CD4-positive, alpha-beta T cell (primary cell): ENCODE measurements around the gene ADCYAP1R1. TPM values are rescaled to one million over a fixed set of nuclear protein-coding genes. Genes with fewer than 3 reads are reported as not detected.

ENCODE experiments used
- ATAC-seq: fragments of 200-7000 bp; cut with Tn5 transposase; one replicate; pipeline ENCODE4 v1.10.0; 2022; ENCODE audit warnings: mild to moderate bottlenecking; ENCODE audit not compliant: poor library complexity
- CTCF ChIA-PET: fragments of 350-600 bp; sonication (Branson Sonifier 250); formaldehyde crosslinking; loops from one replicate; lab custom pipeline; 2021; ENCODE audit warnings: antibody characterized with exemption, inconsistent platforms; lab: Charles Lee
- POLR2A ChIA-PET: fragments of 350-600 bp; sonication (Branson Sonifier 250); formaldehyde crosslinking; loops from one replicate; lab custom pipeline; 2021; ENCODE audit warnings: antibody characterized with exemption, inconsistent platforms; lab: Charles Lee
- DNase-seq, 14 experiments: peaks; one replicate each; pipeline ENCODE4 v3.0.0-alpha.2; 2013 to 2020; ENCODE audit warnings: mixed read lengths in 2 of 14
- H3K27ac ChIP-seq, 2 donors: one replicate each; pipeline versions ENCODE4 v1.5.1 to v1.7.0; 2013; ENCODE audit warnings: low read length in 2 of 2, low read depth in 1 of 2, mild to moderate bottlenecking in 1 of 2
- H3K27me3 ChIP-seq, 2 experiments: 1 replicate in 1 of 2; 2 replicates in 1 of 2; pipeline versions ENCODE4 v1.6.1 to v1.7.0; 2013; ENCODE audit warnings: low read length in 2 of 2, control low read depth in 1 of 2, mild to moderate bottlenecking in 1 of 2, moderate library complexity in 1 of 2; ENCODE audit not compliant: insufficient read depth in 2 of 2, control insufficient read depth in 1 of 2
- H3K36me3 ChIP-seq: one replicate; pipeline ENCODE4 v1.6.1; 2013; ENCODE audit warnings: low read length, control low read depth; ENCODE audit not compliant: insufficient read depth
- H3K4me1 ChIP-seq: one replicate; pipeline ENCODE4 v1.6.1; 2013; ENCODE audit warnings: low read length, control low read depth; ENCODE audit not compliant: insufficient read depth
- H3K4me3 ChIP-seq: one replicate; pipeline ENCODE4 v1.5.1; 2013; ENCODE audit warnings: mild to moderate bottlenecking, low read length, moderate library complexity
- H3K9me3 ChIP-seq, 2 experiments: 1 replicate in 1 of 2; 2 replicates in 1 of 2; pipeline versions ENCODE4 v1.6.1 to v1.7.0; 2013; ENCODE audit warnings: low read length in 2 of 2, mild to moderate bottlenecking in 2 of 2, control low read depth in 1 of 2, moderate library complexity in 1 of 2; ENCODE audit not compliant: control insufficient read depth in 1 of 2, insufficient read depth in 1 of 2
- H3K27ac Mint-ChIP-seq: one replicate; pipeline ENCODE4 v1.8.0; 2020; ENCODE audit warnings: mixed read lengths
- H3K27me3 Mint-ChIP-seq: one replicate; pipeline ENCODE4 v1.8.0; 2021; ENCODE audit warnings: mixed read lengths
- H3K36me3 Mint-ChIP-seq: one replicate; pipeline ENCODE4 v1.8.0; 2021; ENCODE audit warnings: low read depth, mixed read lengths
- H3K4me1 Mint-ChIP-seq: one replicate; pipeline ENCODE4 v1.8.0; 2021; ENCODE audit warnings: low read depth, mixed read lengths
- H3K4me3 Mint-ChIP-seq: one replicate; pipeline ENCODE4 v1.8.0; 2020; ENCODE audit warnings: mild to moderate bottlenecking, mixed read lengths
- H3K9me3 Mint-ChIP-seq: one replicate; pipeline ENCODE4 v1.8.0; 2020; ENCODE audit warnings: mixed read lengths
- CTCF ChIP-seq: fragments of 200-600 bp; IDR thresholded peaks from one replicate; pipeline ENCODE4 v1.8.0; 2022; ENCODE audit warnings: antibody characterized with exemption, mild to moderate bottlenecking
- intact Hi-C, 2 experiments: fragments of 100-400 bp; cut with DNase I in 1 of 2; cut with micrococcal nuclease in 1 of 2; formaldehyde crosslinking; loops; one replicate each; pipeline versions ENCODE4 v1.15.1 to v1.9.0; 2023 to 2025; cut with DNase I, micrococcal nuclease
- total RNA-seq, 174 experiments: library from RNA in 2 of 174; stranded (reverse) in 2 of 174; gene quantifications; one replicate each; pipeline ENCODE4 v1.2.3 and lab custom pipeline; 2021 to 2026

The ADCYAP1R1 gene
- total RNA-seq, 2 experiments from 2014 or later: not detected

- Mint-ChIP-seq H3K4me1 (no peaks in the 10 kb centered on the region), H3K27me3 (peaks cover 27% of the 10 kb centered on the region), H3K27ac (no peak overlapping the region), H3K36me3 (no peaks in the 10 kb centered on the region), H3K4me3 (no peak overlapping the region), H3K9me3 (no peaks in the 10 kb centered on the region)
- H3K4me1 ChIP-seq: no peaks in the 10 kb centered on the region
- H3K36me3 ChIP-seq: no peaks in the 10 kb centered on the region
- CTCF ChIA-PET: no interaction called here
- TF ChIP-seq CTCF: no peak
- ATAC-seq (no peak), DNase-seq (no peak)
- POLR2A ChIA-PET: no interaction called here
- intact Hi-C loops: no loop called here
- H3K9me3 ChIP-seq: no peaks in the 10 kb centered on the region
- H3K27me3 ChIP-seq: peaks cover 0 to 2% of the 10 kb centered on the region in 2 experiments
- no peak overlapping the region for H3K4me3 ChIP-seq
- no peak overlapping the region for H3K27ac ChIP-seq
Observed at GRCh38 chr7:31126976-31127375, 74.9 kb downstream of the ADCYAP1R1 start.

DNA sequence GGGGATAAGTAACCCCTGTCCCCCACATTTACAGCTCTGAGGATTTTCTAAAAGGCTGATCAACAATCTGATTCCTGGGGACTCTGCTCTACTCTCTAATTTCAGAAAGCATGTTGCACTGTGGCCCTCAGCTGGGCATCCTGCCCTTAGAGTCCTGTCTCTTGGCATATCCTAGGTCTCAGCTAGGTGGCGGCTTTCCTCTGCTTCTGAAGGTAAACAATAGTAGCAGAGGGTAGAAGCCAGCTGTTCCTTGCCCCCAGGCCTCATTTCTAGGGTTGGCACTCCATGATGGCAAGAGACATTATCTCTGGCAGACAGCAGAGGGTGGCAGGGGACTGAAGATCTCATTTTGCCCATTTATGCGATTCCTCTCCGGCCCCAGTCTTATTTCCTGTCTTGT, 77.0 kb downstream of the ADCYAP1R1 start:
- Mint-ChIP-seq H3K27ac (no peak overlapping the region), H3K4me3 (no peak overlapping the region), H3K36me3 (no peaks in the 10 kb centered on the region), H3K27me3 (peaks cover 22% of the 10 kb centered on the region), H3K9me3 (no peaks in the 10 kb centered on the region), H3K4me1 (no peaks in the 10 kb centered on the region)
- POLR2A ChIA-PET: no interaction called here
- intact Hi-C loops: no loop called here
- no peak overlapping the region for H3K27ac ChIP-seq
- no peak overlapping the region for H3K4me3 ChIP-seq
- no peak for ATAC-seq
- H3K4me1 ChIP-seq: no peaks in the 10 kb centered on the region
- no peaks in the 10 kb centered on the region for H3K36me3 ChIP-seq
- H3K9me3 ChIP-seq: no peaks in the 10 kb centered on the region
- no peak for TF ChIP-seq CTCF
- DNase-seq: no peak
- no peaks in the 10 kb centered on the region for H3K27me3 ChIP-seq
- CTCF ChIA-PET: interaction anchor here (0.5 kb wide), 1 partner anchor 30 kb away, joined by 3 read pairs; no protein-coding TSS in a partner anchor

DNA sequence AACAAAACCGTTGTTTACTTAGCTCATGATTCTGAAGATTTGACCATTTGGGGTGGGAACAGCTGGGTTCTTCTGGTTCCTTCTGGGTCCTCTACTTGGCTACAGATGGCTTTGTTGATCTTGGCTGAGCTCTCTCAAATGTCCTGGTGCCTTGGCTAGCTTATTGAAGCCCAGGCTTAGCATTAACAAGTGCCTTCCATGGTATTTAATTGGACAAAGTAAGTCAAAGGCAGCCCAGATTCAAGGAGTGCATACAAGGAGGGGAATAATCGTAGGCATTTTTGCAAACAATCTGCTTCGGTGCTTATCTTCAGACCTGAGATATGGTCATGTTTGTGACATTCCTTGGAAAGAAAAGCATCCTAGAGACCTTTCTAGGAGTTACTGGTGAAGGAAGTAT, 81.4 kb downstream of the ADCYAP1R1 start:
- Mint-ChIP-seq H3K27me3 (peaks cover 5% of the 10 kb centered on the region), H3K27ac (no peak overlapping the region), H3K4me3 (no peak overlapping the region), H3K36me3 (no peaks in the 10 kb centered on the region), H3K4me1 (no peaks in the 10 kb centered on the region), H3K9me3 (no peaks in the 10 kb centered on the region)
- POLR2A ChIA-PET: no interaction called here
- no peak for ATAC-seq
- intact Hi-C loops: no loop called here
- Histone ChIP-seq H3K4me3 (no peak overlapping the region), H3K27me3 (no peaks in the 10 kb centered on the region), H3K4me1 (no peaks in the 10 kb centered on the region), H3K27ac (no peak overlapping the region), H3K36me3 (no peaks in the 10 kb centered on the region), H3K9me3 (peaks cover 0 to 3% of the 10 kb centered on the region in 2 experiments)
- no peak for TF ChIP-seq CTCF
- no peak for DNase-seq
- CTCF ChIA-PET: interaction anchor here (2.1 kb wide), 1 partner anchor 11 kb away, joined by 12 read pairs; no protein-coding TSS in a partner anchor
